ENCODE measurements around the gene LURAP1L. TPM values are rescaled to one million over a fixed set of nuclear protein-coding genes. Genes with fewer than 3 reads are reported as not detected.

Gene LURAP1L
- total and polyA plus RNA-seq, 2 of the 4 experiments (the other 2 are of a cell fraction): 6.1 to 10.6 TPM

DNA sequence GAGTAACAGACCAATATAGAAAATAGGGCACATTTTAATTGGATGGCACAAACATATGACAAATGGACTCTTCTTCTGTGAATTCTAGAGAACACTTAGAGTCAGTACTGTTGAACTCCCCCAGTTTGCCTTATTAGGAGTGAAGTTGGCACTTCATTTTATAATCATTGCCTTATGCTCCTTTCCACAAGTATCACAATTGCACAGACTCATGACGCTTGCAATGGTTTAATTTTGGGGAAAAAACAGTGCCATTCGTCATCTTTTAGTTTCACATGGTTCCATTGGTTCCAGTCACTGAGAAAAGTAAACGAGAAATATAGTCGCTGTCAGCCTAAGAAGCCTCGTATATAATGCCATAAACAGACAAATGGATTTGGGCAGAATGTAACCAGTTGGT, 71.2 kb downstream of the LURAP1L start:
- Histone ChIP-seq H3K9ac (ENCODE audit: low read depth, low read length) (no peak overlapping the region), H2BK120ac (ENCODE audit: low read depth, low read length) (no peak overlapping the region), H3K9me1 (ENCODE audit: insufficient read depth, low read length) (no peaks in the 10 kb centered on the region), H4K20me1 (ENCODE audit: insufficient read depth, low read length) (no peaks in the 10 kb centered on the region), H2BK15ac (ENCODE audit: low read depth, low read length) (peak overlapping the region; percentile 72; the same call in 1 of the 3 replicates), H3K4ac (ENCODE audit: low read depth, low read length) (no peak overlapping the region), H3K79me1 (ENCODE audit: low read depth in 1 of 2, low read length in 2 of 2) (no peaks in the 10 kb centered on the region), H3K27ac (ENCODE audit: insufficient read depth, low read length) (no peak overlapping the region), H3K4me1 (ENCODE audit: control insufficient read depth, insufficient read depth, low read length) (no peaks in the 10 kb centered on the region), H3K4me3 (ENCODE audit: insufficient read depth, low read depth, low read length) (no peak overlapping the region), H3K56ac (ENCODE audit: extremely low read depth, insufficient read depth, low read length) (no peak overlapping the region), H4K5ac (ENCODE audit: low read depth, low read length) (no peak overlapping the region), H3K36me3 (ENCODE audit: control insufficient read depth, insufficient read depth, low read length) (no peaks in the 10 kb centered on the region), H3K4me2 (ENCODE audit: low read depth, low read length) (no peak overlapping the region), H3K9me3 (ENCODE audit: control insufficient read depth, insufficient read depth, low read length) (no peaks in the 10 kb centered on the region), H4K8ac (ENCODE audit: low read depth in 2 of 2, low read length in 2 of 2) (no peak overlapping the region), H3K23ac (ENCODE audit: low read depth, low read length) (no peak overlapping the region), H3K27me3 (ENCODE audit: control insufficient read depth, insufficient read depth, low read length) (no peaks in the 10 kb centered on the region), H2BK20ac (ENCODE audit: low read depth, low read length) (0 out of 2 replicates have a peak overlapping the region, but pooled peaks have one; percentile 3), H2AK5ac (ENCODE audit: low read depth, low read length) (no peak overlapping the region), H2AK9ac (replicated peaks; ENCODE audit: low read depth, low read length, poor library complexity) (no peak overlapping the region), H3K14ac (replicated peaks; ENCODE audit: low read depth, low read length) (no peak overlapping the region), H2BK5ac (ENCODE audit: low read depth, low read length, poor library complexity, severe bottlenecking) (no peak overlapping the region), H4K91ac (ENCODE audit: insufficient read depth, low read depth, low read length) (no peak overlapping the region; the same call in 1 of the 2 replicates), H3K18ac (ENCODE audit: low read depth, low read length) (no peak overlapping the region), H2AFZ (replicated peaks; ENCODE audit: low read length, poor library complexity) (no peak overlapping the region)
- POLR2A ChIA-PET (ENCODE audit: unreplicated experiment): no interaction called here
- in situ Hi-C loops (cut with MboI; ENCODE audit: low sequenced_read_pairs): no loop called here
- WGBS, 2 experiments (ENCODE audit: extremely low coverage in 2 of 2, insufficient read length in 1 of 2): no CpG with 5 or more reads among the region's 5 CpGs
- dilution Hi-C loops (cut with HindIII; ENCODE audit: low sequenced_read_pairs, unreplicated experiment): no loop called here
- ATAC-seq (ENCODE audit: low read depth) (no peak), DNase-seq (no peak)
- no TSS peak for BruUV-seq (replicated peaks)
- CTCF ChIA-PET: no interaction called here
- intact Hi-C loops (cut with micrococcal nuclease): no loop called here
- no peak for TF ChIP-seq CTCF (conservative IDR thresholded peaks at IDR 0.05; ENCODE audit: low read depth, low read length)
- no peak for TF ChIP-seq NFE2L2 (IDR thresholded peaks at IDR 0.05; ENCODE audit: low read depth, low read length)
- no peak for TF ChIP-seq CHD1 (IDR thresholded peaks at IDR 0.05; ENCODE audit: low read depth, low read length)
- TF ChIP-seq MXI1 (IDR thresholded peaks at IDR 0.05; ENCODE audit: borderline replicate concordance, low read depth, low read length): no peak
- TF ChIP-seq MAFK (IDR thresholded peaks at IDR 0.05; ENCODE audit: low read depth, low read length): no peak
- no peak for TF ChIP-seq ELK1 (IDR thresholded peaks at IDR 0.05; ENCODE audit: borderline replicate concordance, low read depth, low read length)
- no peak for TF ChIP-seq BHLHE40 (IDR thresholded peaks at IDR 0.05; ENCODE audit: low read depth, low read length)
- TF ChIP-seq POLR2A (IDR thresholded peaks at IDR 0.05; ENCODE audit: low read depth, low read length): no peak
- no peak for TF ChIP-seq CEBPB (IDR thresholded peaks at IDR 0.05; ENCODE audit: low read depth, low read length)
- TF ChIP-seq RFX5 (IDR thresholded peaks at IDR 0.05; ENCODE audit: low read depth, low read length): no peak
- no peak for TF ChIP-seq RCOR1 (IDR thresholded peaks at IDR 0.05; ENCODE audit: insufficient replicate concordance, low read length)

Measured in IMR-90 (cell line).